Psoas muscle (tissue), 8 donors: ENCODE measurements around the gene GDPD2. TPM values are rescaled to one million over a fixed set of nuclear protein-coding genes. Genes with fewer than 3 reads are reported as not detected.

Experiments used
- ATAC-seq, 4 donors: fragments of 200-7000 bp; cut with Tn5 transposase; one replicate each; pipeline ENCODE4 v1.9.1; 2020; ENCODE audit warnings: moderate library complexity in 3 of 4, mild to moderate bottlenecking in 2 of 4
- DNase-seq, 2 donors: peaks; one replicate each; pipeline ENCODE4 v3.0.0-alpha.2; 2020
- H3K27ac ChIP-seq: fragments of 200-600 bp; one replicate; pipeline ENCODE4 v1.8.0; 2022
- H3K27me3 ChIP-seq, 3 donors: fragments of 200-600 bp in 1 of 3; one replicate each; pipeline versions ENCODE4 v1.6.1 to v1.8.0; 2013 to 2022; ENCODE audit warnings: low read length in 2 of 3, mild to moderate bottlenecking in 2 of 3, moderate library complexity in 1 of 3; ENCODE audit not compliant: insufficient read depth in 3 of 3
- H3K36me3 ChIP-seq, 2 donors: fragments of 200-600 bp in 1 of 2; one replicate each; pipeline versions ENCODE4 v1.6.1 to v1.8.0; 2013 to 2022; ENCODE audit warnings: low read depth in 1 of 2, mild to moderate bottlenecking in 1 of 2, moderate library complexity in 1 of 2; ENCODE audit not compliant: insufficient read depth in 1 of 2
- H3K4me1 ChIP-seq: fragments of 200-600 bp; one replicate; pipeline ENCODE4 v1.8.0; 2022
- H3K4me3 ChIP-seq: fragments of 200-600 bp; one replicate; pipeline ENCODE4 v1.8.0; 2022; ENCODE audit warnings: mild to moderate bottlenecking
- H3K9me3 ChIP-seq: fragments of 200-600 bp; one replicate; pipeline ENCODE4 v1.8.0; 2022
- WGBS, 3 donors: extraction: QIAGEN DNeasy Blood & Tissue Kit; methylation state at CpG; one replicate each; pipeline versions ENCODE4 v1.1.6 to v1.1.7; 2013; 5-methylcytosine and 5-hydroxymethylcytosine counted together
- intact Hi-C, 2 donors: fragments of 100-400 bp; cut with DNase I; formaldehyde crosslinking; loops; one replicate each; pipeline versions ENCODE4 v1.11.0 to v1.14.2; 2022
- polyA plus RNA-seq, 3 donors: library from polyadenylated mRNA; stranded (reverse); fragments of 200-250 nt; gene quantifications; one replicate each; pipeline ENCODE4 v1.2.3, GENCODE V29; 2013
- total RNA-seq, 4 donors: library from RNA; stranded (reverse); fragmentation: NEBNext Ultra II Directional in 2 of 4; extraction: Animal tissue kit (Norgen Biotek cat#: 25700) in 2 of 4; gene quantifications; one replicate each; pipeline versions ENCODE4 v1.2.1 to v1.2.4, GENCODE V29; 2021 to 2023
- TF ChIP-seq, protein P1 (sequence below): fragments of 200-600 bp; IDR thresholded peaks from one replicate; pipeline ENCODE4 v1.8.0; 2022; ENCODE audit warnings: antibody characterized with exemption
- donor health status: healthy with polysubstance abuse.
- donor health status: DM: no; HTN: no; CAD: no; lungs with moderate emphysema.
- donor health status: Bipolar disorder and iron deficiency.
- donor health status: healthy.
- donor health status: DM: yes; HTN: yes; CAD: no.
- donor health status: DM: no; HTN: no; CAD: no.
- donor health status: DM: no; HTN: no; CAD: no.
- donor health status: DM: yes; HTN: yes; CAD: no.

Gene GDPD2
- total and polyA plus RNA-seq, 7 donors, result 0.01 TPM; not detected in 6

DNA sequence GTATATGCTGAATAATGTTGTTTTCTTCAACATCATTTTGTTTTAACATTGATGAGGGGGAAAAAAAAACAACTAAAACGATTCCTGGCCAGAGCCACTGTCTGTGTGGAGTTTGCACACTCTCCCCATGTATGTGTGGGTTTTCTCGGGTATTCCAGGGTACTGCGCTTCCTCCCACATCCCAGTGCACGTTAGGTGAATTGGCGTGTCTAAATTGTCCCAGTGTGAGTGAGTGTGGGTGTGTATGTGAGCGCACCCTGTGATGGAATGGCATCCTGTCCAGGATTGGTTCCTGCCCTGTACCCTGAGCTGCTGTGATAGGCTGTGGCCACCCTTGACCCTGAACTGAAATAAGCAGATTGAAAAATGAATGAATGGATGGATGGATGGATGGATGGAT lies 19.1 kb downstream of the GDPD2 start:
- Histone ChIP-seq H3K4me3 (no peak overlapping the region), H3K4me1 (no peaks in the 10 kb centered on the region), H3K27me3 (peaks cover 0 to 50% (median 0%) of the 10 kb centered on the region in 3 donors), H3K36me3 (no peaks in the 10 kb centered on the region), H3K9me3 (no peaks in the 10 kb centered on the region), H3K27ac (no peak overlapping the region)
- intact Hi-C loops, result no loop called here
- 53 to 59% (median 56%) methylated on average over 6 of the region's 6 CpGs for WGBS, 3 donors
- TF ChIP-seq, protein P1, sequence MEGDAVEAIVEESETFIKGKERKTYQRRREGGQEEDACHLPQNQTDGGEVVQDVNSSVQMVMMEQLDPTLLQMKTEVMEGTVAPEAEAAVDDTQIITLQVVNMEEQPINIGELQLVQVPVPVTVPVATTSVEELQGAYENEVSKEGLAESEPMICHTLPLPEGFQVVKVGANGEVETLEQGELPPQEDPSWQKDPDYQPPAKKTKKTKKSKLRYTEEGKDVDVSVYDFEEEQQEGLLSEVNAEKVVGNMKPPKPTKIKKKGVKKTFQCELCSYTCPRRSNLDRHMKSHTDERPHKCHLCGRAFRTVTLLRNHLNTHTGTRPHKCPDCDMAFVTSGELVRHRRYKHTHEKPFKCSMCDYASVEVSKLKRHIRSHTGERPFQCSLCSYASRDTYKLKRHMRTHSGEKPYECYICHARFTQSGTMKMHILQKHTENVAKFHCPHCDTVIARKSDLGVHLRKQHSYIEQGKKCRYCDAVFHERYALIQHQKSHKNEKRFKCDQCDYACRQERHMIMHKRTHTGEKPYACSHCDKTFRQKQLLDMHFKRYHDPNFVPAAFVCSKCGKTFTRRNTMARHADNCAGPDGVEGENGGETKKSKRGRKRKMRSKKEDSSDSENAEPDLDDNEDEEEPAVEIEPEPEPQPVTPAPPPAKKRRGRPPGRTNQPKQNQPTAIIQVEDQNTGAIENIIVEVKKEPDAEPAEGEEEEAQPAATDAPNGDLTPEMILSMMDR, result no peak
- ATAC-seq (no peak), DNase-seq (no peak)

DNA sequence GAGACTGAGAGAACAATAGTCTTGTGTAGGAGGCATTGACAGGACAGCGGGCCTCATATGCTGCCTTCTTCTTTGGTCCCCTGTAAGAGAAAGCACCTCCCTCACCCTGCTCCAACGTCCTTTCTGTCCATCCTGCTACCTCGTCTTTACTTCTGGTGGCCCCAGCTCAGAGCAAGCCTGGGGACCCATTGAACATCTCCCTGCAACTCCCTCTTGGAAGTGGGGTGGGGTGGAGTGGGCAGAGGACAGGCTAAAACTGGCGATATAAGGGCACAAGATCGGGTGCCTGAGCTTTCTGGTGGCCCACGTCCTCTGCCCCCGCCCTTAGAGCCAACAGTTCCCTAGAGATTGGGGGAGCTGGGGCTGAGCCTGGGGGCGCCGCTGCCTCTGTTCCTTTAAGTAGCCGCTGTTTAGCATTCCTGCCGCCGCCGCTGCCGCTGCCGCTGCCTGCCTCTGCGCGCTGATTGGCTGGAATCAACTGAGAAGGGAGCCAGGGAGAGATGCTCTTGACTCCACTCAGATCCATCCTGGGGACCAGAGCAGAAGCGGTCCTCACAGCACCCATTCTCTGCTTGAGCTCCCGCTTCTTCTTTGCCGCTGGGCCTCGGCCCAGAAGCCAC lies 21.3 kb downstream of the GDPD2 start, which contains the start of gene DLG3:
Gene DLG3 (plus strand): TSS at position 510 of the 620 bp plus-strand sequence. CDS start 367 bp downstream, outside the sequence.
- 10 to 26% (median 14%) methylated on average over 12 to 21 of the region's 21 CpGs for WGBS, 3 donors
- TF ChIP-seq, protein P1, result no peak
- Histone ChIP-seq H3K4me1 (no peaks in the 10 kb centered on the region), H3K9me3 (no peaks in the 10 kb centered on the region), H3K4me3 (peak within 1 kb of the TSS; percentile 47), H3K27ac (no peak within 1 kb of the TSS), H3K27me3 (peaks cover 0 to 44% (median 0%) of the 10 kb centered on the region in 3 donors), H3K36me3 (no peaks in the 10 kb centered on the region)
- intact Hi-C loops, result no loop called here
- ATAC-seq (no peak), DNase-seq (no peak)

DNA sequence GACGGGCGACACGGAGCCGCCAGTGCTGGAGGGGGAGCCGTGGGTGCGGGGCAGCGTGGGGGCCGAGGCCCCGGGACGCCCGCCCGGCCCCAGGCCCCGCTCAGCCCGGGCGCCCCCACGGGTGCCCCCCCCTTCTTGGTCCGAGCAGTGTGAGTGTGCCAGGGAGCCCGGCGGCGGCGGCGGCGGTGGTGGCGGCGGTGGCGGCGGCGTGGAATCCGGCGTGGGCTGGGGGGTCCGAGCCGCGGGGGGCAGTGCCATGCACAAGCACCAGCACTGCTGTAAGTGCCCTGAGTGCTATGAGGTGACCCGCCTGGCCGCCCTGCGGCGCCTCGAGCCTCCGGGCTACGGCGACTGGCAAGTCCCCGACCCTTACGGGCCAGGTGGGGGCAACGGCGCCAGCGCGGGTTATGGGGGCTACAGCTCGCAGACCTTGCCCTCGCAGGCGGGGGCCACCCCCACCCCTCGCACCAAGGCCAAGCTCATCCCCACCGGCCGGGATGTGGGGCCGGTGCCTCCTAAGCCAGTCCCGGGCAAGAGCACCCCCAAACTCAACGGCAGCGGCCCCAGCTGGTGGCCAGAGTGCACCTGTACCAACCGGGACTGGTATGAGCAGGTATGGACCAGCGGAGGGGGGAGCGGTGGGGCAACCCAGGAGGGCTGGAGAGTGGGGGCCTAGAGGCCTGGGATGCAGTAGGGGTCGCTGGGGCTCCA lies 22.0 kb downstream of the GDPD2 start:
- no peak overlapping the region for H3K27ac ChIP-seq
- DNase-seq, result no peak
- TF ChIP-seq, protein P1, result no peak
- H3K4me1 ChIP-seq, result no peaks in the 10 kb centered on the region
- H3K9me3 ChIP-seq, result no peaks in the 10 kb centered on the region
- WGBS, 3 donors, result 4 to 41% (median 12%) methylated on average over 14 to 50 of the region's 61 CpGs
- peak overlapping the region; percentile 47 for H3K4me3 ChIP-seq
- intact Hi-C loops, result no loop called here
- H3K27me3 ChIP-seq, result peaks cover 0 to 44% (median 0%) of the 10 kb centered on the region in 3 donors
- no peaks in the 10 kb centered on the region for H3K36me3 ChIP-seq
- ATAC-seq, result peak in 2 of 4 donors; percentile 9 to 33

DNA sequence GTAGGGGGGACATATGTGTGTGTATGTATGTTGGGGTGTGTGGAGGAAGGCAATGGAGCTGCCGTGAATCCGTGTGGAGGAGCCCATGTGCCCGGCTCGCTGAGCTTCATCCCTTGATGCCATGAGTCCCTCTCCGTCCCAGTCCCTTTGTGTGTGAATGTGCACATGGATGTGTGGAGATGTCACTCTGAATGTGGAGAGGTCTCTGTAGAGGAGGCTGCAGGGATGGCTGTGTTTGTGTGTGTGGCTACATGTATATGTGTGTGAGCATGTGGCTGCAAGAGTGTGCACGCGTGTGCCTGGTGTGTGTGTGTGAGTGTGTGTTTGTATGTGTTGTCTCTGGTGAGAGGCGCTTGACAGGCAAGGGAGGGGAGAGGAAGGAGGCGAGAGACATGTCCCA lies 22.8 kb downstream of the GDPD2 start:
- no peaks in the 10 kb centered on the region for H3K4me1 ChIP-seq
- no peak for DNase-seq
- 69 to 74% (median 70%) methylated on average over 3 to 9 of the region's 9 CpGs for WGBS, 3 donors

More for the DNA sequence above, 22.8 kb downstream of the GDPD2 start:
- Histone ChIP-seq H3K27me3 (peaks cover 0 to 44% (median 0%) of the 10 kb centered on the region in 3 donors), H3K4me3 (no peak overlapping the region), H3K9me3 (no peaks in the 10 kb centered on the region), H3K27ac (no peak overlapping the region), H3K36me3 (no peaks in the 10 kb centered on the region)
- intact Hi-C loops, result no loop called here
- TF ChIP-seq, protein P1, result no peak
- no peak for ATAC-seq
